NCI-H2081 treated with DMSO at 0.1 percent for 48 hours (cell line): ENCODE results near the gene SRSF2.
"Not testable (repeated sequence)": the region's sequence is repeated elsewhere in the genome, so short reads cannot be mapped to it uniquely, and the experiment has no call there.

ENCODE experiments used
- DNase-seq: peaks from one replicate; lab custom pipeline; 2025; lab: John Stamatoyannopoulos, UW

SRSF2 gene

GRCh38 chr17:76738468-76738850 is 1.3 kb upstream of the SRSF2 start:
- DNase-seq = no peak

GRCh38 chr17:76737676-76738467 is 741 bp upstream of the SRSF2 start, which contains the start of gene MFSD11:
MFSD11 (plus strand) TSS chr17:76738119; CDS start chr17:76738353, 234 bp downstream.
- peak; percentile 84 for DNase-seq

- no peak for DNase-seq
Observed at GRCh38 chr17:76736349-76737081, 616 bp downstream of the SRSF2 start.

GRCh38 chr17:76735586-76736348 is 1.4 kb downstream of the SRSF2 start:
- DNase-seq = no peak

- no peak for DNase-seq
Observed at GRCh38 chr17:76735006-76735405, 2.1 kb downstream of the SRSF2 start.

GRCh38 chr17:76734080-76734840 is 2.9 kb downstream of the SRSF2 start:
- DNase-seq = no peak

- DNase-seq = no peak
Observed at GRCh38 chr17:76733618-76733957, 3.5 kb downstream of the SRSF2 start.

GRCh38 chr17:76732734-76733617 is 4.2 kb downstream of the SRSF2 start:
- no peak for DNase-seq

- not testable (repeated sequence) for DNase-seq
Observed at GRCh38 chr17:76731800-76732733, 5.1 kb downstream of the SRSF2 start.

- DNase-seq = no peak
Observed at GRCh38 chr17:76727745-76728456, 9.2 kb downstream of the SRSF2 start.

GRCh38 chr17:76726776-76727718 is 10.1 kb downstream of the SRSF2 start, which contains the start of gene METTL23:
METTL23 (plus strand) TSS chr17:76726839; CDS start chr17:76729711, 2,872 bp downstream.
- DNase-seq = peak; percentile 35

GRCh38 chr17:76726231-76726775 is 10.8 kb downstream of the SRSF2 start, which contains the start of gene JMJD6:
JMJD6 (minus strand) TSS chr17:76726606; CDS start chr17:76726475, 131 bp downstream.
- peak; percentile 96 for DNase-seq

GRCh38 chr17:76725580-76726230 is 11.4 kb downstream of the SRSF2 start:
- no peak for DNase-seq

GRCh38 chr17:76723812-76724211 is 13.3 kb downstream of the SRSF2 start:
- no peak for DNase-seq

GRCh38 chr17:76722977-76723376 is 14.2 kb downstream of the SRSF2 start:
- not testable (repeated sequence) for DNase-seq

- DNase-seq = no peak
Observed at GRCh38 chr17:76722279-76722678, 14.9 kb downstream of the SRSF2 start.

GRCh38 chr17:76721463-76721862 is 15.7 kb downstream of the SRSF2 start:
- DNase-seq = no peak
